IPS-18a (cell line): ENCODE data around the gene SURF1.
"Not testable (repeated sequence)": the region's sequence is repeated elsewhere in the genome, so short reads cannot be mapped to it uniquely, and the experiment has no call there.

Experiments
- H3K27ac ChIP-seq: one replicate; pipeline ENCODE4 v1.5.1; 2013; ENCODE audit warnings: low read length
- H3K27me3 ChIP-seq: one replicate; pipeline ENCODE4 v1.6.1; 2013; ENCODE audit warnings: mild to moderate bottlenecking, low read length; ENCODE audit not compliant: control insufficient read depth, insufficient read depth
- H3K36me3 ChIP-seq: one replicate; pipeline ENCODE4 v1.6.1; 2013; ENCODE audit warnings: low read depth, low read length; ENCODE audit not compliant: control insufficient read depth
- H3K4me1 ChIP-seq: one replicate; pipeline ENCODE4 v1.6.1; 2013; ENCODE audit warnings: low read depth, low read length; ENCODE audit not compliant: control insufficient read depth
- H3K4me3 ChIP-seq: one replicate; pipeline ENCODE4 v1.5.1; 2013; ENCODE audit warnings: low read length
- H3K9ac ChIP-seq: one replicate; pipeline ENCODE4 v1.6.1; 2013; ENCODE audit warnings: mild to moderate bottlenecking, low read length, moderate library complexity
- H3K9me3 ChIP-seq: one replicate; pipeline ENCODE4 v1.6.1; 2013; ENCODE audit warnings: low read depth, low read length; ENCODE audit not compliant: control insufficient read depth

Gene SURF1

DNA sequence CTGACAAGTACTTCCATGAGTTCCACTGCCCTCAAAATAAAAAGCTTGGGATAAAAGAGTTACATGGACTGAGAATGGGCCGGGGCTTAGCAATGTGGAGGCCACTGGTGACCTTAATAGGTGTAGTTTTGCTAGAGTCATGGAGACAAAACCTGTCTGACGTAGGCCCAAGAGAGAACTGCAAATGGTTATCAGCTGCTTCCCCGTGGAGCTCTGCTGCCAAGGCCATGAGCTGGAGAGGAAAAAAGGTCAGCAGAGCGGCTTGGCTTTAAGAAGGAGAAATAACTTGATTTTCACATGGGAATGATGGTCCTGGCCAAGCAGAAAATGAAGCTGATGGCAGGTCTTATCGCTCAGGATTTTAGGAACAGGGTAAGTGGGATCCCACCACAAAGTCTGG is 16.6 kb downstream of the SURF1 start:
- no peaks in the 10 kb centered on the region for H3K27me3 ChIP-seq
- peaks cover 48% of the 10 kb centered on the region for H3K36me3 ChIP-seq
- peaks cover 3% of the 10 kb centered on the region for H3K4me1 ChIP-seq
- H3K9ac ChIP-seq: no peak overlapping the region
- H3K27ac ChIP-seq: no peak overlapping the region
- H3K4me3 ChIP-seq: no peak overlapping the region
- no peaks in the 10 kb centered on the region for H3K9me3 ChIP-seq

DNA sequence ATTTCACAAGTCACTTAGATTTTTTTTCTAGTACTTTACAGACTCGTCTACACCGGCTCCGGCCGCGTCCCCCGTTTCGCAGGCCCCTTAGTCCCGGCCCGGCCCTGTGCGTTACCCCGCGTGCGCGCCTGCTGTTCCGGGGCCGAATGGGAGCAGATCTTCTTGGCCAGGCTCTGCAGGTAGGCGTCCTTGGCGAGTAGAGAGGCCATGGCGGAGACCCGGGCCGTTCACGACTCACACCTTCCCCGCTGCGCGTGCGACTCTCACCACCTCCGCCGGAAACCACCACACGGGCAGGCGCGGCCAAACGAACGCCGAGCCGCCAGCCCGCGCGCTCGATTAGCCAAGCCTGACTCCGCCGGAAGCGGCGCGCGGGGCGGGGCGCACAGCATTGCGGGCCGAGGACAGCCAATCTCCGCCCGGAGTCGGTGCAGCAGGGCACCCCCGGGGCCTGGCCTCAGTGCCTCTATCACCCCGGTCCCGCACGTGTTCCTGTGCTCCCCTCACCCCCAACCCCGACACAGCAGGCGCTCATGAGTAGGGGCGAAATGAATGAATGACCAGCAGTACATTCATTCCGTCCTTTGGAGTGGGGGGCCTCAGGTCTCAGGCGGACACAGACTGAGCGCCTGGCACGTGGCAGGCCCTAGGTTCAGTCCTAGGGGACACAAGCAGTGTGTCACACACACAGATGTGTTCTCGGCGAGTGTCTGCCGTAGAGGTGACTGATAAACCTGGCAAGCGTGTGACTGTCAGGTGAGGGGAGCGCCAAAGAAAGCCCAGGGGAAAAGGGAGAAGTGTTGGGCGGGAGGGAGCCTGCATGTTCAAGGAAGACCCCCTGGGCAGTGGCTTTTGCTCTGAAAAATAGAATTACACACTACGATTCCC is 20.1 kb downstream of the SURF1 start, which contains the start of gene SURF6:
TSS of gene SURF6 (minus strand) at position 265 of the 888 bp plus-strand sequence. CDS start at position 209, 56 bp downstream.
- peak within 1 kb of the TSS; percentile 94 for H3K9ac ChIP-seq
- no peaks in the 10 kb centered on the region for H3K9me3 ChIP-seq
- H3K36me3 ChIP-seq: peaks cover 54% of the 10 kb centered on the region
- H3K27ac ChIP-seq: peak within 1 kb of the TSS; percentile 94
- H3K4me3 ChIP-seq: peak within 1 kb of the TSS; percentile 96
- H3K4me1 ChIP-seq: peaks cover 3% of the 10 kb centered on the region
- no peaks in the 10 kb centered on the region for H3K27me3 ChIP-seq

DNA sequence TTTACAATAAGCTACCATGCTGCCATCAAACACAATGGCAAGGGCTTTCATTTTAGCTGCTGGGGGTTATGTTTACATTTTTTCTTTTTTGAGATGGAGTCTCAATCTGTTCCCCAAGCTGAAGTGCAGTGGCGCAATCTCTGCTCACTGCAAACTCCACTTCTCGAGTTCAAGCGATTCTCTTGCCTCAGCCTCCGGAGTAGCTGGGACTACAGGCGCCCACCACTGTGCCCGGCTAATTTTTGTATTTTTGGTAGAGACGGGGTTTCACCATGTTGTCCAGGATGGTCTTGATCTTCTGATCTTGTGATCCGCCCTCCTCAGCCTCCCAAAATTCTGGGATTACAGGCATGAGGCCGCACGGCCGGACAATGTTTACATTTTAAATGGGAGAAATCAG is 21.4 kb downstream of the SURF1 start:
- H3K27me3 ChIP-seq, H3K4me1 ChIP-seq, H3K27ac ChIP-seq, H3K9me3 ChIP-seq: not testable (repeated sequence)
- H3K4me3 ChIP-seq: peak overlapping the region; percentile 96
- peaks cover 53% of the 10 kb centered on the region for H3K36me3 ChIP-seq
- H3K9ac ChIP-seq: peak overlapping the region; percentile 94

- Histone ChIP-seq H3K27ac (no peak overlapping the region), H3K36me3 (peaks cover 46% of the 10 kb centered on the region), H3K9ac (no peak overlapping the region), H3K9me3 (no peaks in the 10 kb centered on the region), H3K4me3 (peak overlapping the region; percentile 96), H3K27me3 (no peaks in the 10 kb centered on the region), H3K4me1 (peaks cover 3% of the 10 kb centered on the region)
Measured at GRCh38 chr9:133334161-133334560, 22.1 kb downstream of the SURF1 start.

GRCh38 chr9:133333566-133333965 is 22.7 kb downstream of the SURF1 start:
- no peaks in the 10 kb centered on the region for H3K27me3 ChIP-seq
- no peaks in the 10 kb centered on the region for H3K9me3 ChIP-seq
- H3K4me3 ChIP-seq: no peak overlapping the region
- H3K4me1 ChIP-seq: peaks cover 3% of the 10 kb centered on the region
- H3K36me3 ChIP-seq: peaks cover 42% of the 10 kb centered on the region
- H3K27ac ChIP-seq: no peak overlapping the region
- H3K9ac ChIP-seq: no peak overlapping the region

- H3K27ac ChIP-seq: no peak overlapping the region
- H3K27me3 ChIP-seq: no peaks in the 10 kb centered on the region
- H3K9ac ChIP-seq: no peak overlapping the region
- peaks cover 3% of the 10 kb centered on the region for H3K4me1 ChIP-seq
- no peaks in the 10 kb centered on the region for H3K9me3 ChIP-seq
- H3K36me3 ChIP-seq: peaks cover 42% of the 10 kb centered on the region
- no peak overlapping the region for H3K4me3 ChIP-seq
Measured at GRCh38 chr9:133333011-133333410, 23.3 kb downstream of the SURF1 start.

GRCh38 chr9:133332381-133332730 is 23.9 kb downstream of the SURF1 start:
- Histone ChIP-seq H3K4me1 (peaks cover 3% of the 10 kb centered on the region), H3K9me3 (no peaks in the 10 kb centered on the region), H3K27me3 (no peaks in the 10 kb centered on the region), H3K27ac (no peak overlapping the region), H3K36me3 (peaks cover 42% of the 10 kb centered on the region), H3K9ac (no peak overlapping the region), H3K4me3 (no peak overlapping the region)

DNA sequence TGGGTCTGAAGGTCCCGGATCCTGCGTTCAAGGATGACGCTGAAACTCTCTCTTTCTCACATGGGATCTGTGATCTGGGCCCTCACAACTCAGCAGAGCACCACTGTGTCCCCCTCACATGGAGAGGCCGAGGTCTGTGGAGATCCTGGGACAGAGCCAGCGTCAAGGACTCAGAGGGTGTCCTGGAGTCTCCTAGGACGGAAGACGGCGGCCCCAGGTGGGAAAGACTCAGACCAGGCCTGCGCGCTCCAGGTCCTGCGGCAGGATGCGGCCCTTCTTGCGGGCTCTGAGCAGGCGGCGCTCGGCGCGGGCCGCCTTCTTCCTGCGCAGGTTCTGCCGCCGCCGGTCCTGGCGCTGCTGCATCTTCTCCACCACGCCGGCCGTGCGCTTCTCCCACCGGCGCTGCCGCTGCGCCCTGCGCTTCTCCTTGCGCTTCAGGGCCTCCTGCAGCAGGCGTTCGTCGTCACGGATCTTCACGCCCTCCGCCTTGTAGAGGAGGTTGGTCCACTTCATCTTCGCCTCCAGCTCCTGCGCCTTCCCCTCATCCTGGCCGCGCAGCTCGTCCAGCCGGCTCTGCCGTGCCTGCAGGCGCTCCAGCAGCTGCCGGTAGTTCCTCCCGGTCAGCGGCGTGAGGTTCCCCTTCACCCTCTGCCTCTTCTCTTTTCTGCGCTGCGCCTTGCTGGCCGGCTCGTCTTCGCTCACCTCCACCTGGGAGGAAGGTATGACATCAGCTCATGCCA is 24.5 kb downstream of the SURF1 start:
- no peaks in the 10 kb centered on the region for H3K27me3 ChIP-seq
- H3K4me1 ChIP-seq: peaks cover 3% of the 10 kb centered on the region
- H3K36me3 ChIP-seq: peaks cover 42% of the 10 kb centered on the region
- H3K4me3 ChIP-seq: no peak overlapping the region
- H3K27ac ChIP-seq: no peak overlapping the region
- no peak overlapping the region for H3K9ac ChIP-seq
- H3K9me3 ChIP-seq: no peaks in the 10 kb centered on the region

- Histone ChIP-seq H3K4me3 (no peak overlapping the region), H3K27ac (no peak overlapping the region), H3K36me3 (peaks cover 42% of the 10 kb centered on the region)
Measured at GRCh38 chr9:133331221-133331620, 25.1 kb downstream of the SURF1 start.

GRCh38 chr9:133329306-133330156 is 26.8 kb downstream of the SURF1 start:
- not testable (repeated sequence) for H3K9me3 ChIP-seq, H3K4me3 ChIP-seq, H3K9ac ChIP-seq, H3K27me3 ChIP-seq, H3K27ac ChIP-seq, H3K4me1 ChIP-seq
- H3K36me3 ChIP-seq: peaks cover 42% of the 10 kb centered on the region

More at GRCh38 chr9:133331221-133331620, 25.1 kb downstream of the SURF1 start:
- no peaks in the 10 kb centered on the region for H3K27me3 ChIP-seq
- no peaks in the 10 kb centered on the region for H3K4me1 ChIP-seq
- no peaks in the 10 kb centered on the region for H3K9me3 ChIP-seq
- no peak overlapping the region for H3K9ac ChIP-seq

- Histone ChIP-seq H3K36me3 (peaks cover 26% of the 10 kb centered on the region), H3K9ac (no peak overlapping the region), H3K27ac (no peak overlapping the region), H3K4me3 (no peak overlapping the region), H3K4me1 (no peaks in the 10 kb centered on the region), H3K27me3 (no peaks in the 10 kb centered on the region), H3K9me3 (peaks cover 10% of the 10 kb centered on the region)
Measured at GRCh38 chr9:133327834-133328484, 28.3 kb downstream of the SURF1 start.
